ENCODE results near the gene CYP4F11.
"Not testable (repeated sequence)": the region's sequence is repeated elsewhere in the genome, so short reads cannot be mapped to it uniquely, and the experiment has no call there.

The CYP4F11 gene

DNA sequence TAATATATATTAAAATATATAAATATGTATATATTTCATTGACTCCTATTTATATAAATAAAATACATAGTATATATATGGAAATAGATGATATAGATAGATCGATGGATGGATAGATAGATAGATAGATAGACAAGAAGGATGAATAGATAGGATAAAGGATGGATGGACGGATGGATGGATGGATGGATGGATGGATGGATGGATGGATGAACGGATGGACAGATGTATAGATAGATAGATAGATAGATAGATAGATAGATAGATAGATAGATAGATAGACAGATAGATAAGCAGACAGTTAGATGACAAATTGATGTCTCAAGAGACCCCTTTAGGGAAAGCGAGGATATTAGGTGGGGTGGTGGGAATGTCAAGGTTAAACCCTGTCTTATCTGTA lies 15.1 kb downstream of the CYP4F11 start:
- DNase-seq: no peak

DNA sequence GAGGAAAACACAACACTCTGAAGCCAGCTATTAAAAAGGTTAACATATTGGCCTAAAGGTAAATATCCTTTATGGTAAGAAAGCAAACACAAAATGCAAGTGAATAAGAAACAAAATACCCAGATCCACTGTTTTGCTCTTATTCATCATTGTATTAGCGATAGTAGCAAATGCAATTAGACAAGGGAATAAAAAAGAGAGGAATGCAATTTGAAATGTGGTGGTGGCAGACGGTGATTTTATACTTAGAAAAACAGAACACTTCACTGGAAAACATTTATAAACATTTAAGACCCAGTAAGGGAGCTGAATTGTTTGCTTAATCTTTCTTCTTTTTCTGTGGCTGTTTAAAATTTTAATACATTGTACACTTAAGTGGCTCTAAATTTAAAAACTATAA lies 19.2 kb downstream of the CYP4F11 start:
- DNase-seq: no peak

DNA sequence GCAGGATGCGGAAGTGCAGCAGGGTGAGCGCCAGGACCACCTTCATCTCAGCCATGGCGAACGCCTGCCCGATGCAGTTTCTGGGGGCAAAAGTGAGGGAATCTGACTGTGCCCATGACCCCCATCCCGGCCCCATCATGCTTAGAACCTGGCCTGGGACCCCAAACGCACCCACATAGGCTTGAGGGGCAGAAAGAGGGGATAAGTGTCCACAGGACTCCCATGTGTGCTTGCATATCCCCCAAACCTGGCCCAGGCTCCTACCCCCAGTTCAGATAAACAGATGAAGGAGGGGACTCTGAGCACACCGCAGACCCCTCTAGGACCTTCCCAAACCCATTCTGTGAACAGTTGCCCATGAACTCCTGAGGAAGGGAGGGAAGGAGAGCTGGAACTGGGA lies 20.5 kb downstream of the CYP4F11 start:
- DNase-seq: no peak

DNA sequence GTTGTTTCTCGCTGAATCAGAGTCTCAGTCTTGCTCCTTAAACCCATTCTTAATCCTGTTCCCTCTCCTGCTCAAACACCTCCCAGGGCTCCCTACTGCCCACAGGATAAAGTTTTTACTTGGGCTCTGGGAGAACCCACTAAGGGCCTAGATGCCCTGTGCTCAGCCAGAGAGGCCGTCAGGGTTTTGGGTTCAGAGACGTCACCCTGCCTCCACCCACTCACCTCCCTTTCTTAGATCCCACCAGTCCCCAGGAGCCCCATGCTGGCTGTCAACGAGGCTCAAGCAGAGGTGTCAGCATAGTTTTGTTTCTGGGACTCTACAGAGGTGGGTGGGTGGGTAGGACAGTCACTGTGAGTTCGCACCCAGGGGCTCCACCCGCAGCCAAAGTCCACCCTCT lies 20.9 kb downstream of the CYP4F11 start:
- no peak for DNase-seq

DNA sequence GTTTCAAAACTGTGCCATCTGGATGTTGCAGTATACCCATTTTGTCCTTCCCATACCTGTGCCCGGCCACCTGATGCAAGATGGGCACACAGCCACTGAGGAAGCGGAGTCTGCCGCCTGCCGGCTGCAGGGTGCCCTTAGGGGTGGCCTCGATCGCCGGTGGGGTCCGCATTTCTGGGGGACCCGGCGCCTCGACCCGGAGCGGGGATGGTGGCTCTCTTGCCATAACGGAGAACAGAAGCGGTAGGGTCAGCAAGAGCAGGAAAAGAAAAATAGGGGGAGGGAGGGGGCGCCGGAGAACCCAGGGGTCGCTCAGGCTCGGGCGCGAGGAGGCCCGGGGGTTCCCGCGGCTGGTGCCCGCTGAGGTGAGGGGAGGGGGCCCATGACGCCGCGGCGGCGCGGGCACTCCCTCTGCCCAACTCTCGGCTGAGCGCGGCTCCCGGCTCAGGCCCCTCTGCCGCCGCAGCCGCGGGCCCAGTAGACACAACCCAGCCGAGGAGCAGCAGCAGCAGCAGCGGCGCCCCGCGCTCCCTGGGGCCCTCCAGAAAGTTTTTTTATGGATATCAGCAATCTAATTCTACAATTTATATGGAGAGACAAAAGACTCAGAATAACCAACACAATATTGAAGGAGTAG lies 22.6 kb downstream of the CYP4F11 start:
- DNase-seq: no peak

DNA sequence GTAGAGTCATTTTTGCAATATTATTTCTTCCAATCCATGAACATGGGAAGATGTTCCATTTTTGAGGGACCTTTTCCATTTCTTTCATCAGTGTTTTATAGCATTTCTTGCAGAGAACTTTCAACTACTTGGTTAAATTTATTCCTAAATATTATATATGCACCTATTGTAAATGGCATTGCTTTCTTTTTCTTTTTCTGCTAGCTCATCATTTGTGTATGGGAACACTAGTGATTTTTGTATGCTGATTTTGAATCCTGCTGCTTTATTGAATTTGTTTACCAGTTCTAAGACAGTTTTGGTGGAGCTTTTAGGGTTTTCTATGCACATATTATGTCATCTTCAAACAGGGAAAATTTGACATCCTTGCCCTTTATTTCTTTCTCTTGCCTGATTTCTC lies 29.3 kb downstream of the CYP4F11 start:
- DNase-seq: no peak

DNA sequence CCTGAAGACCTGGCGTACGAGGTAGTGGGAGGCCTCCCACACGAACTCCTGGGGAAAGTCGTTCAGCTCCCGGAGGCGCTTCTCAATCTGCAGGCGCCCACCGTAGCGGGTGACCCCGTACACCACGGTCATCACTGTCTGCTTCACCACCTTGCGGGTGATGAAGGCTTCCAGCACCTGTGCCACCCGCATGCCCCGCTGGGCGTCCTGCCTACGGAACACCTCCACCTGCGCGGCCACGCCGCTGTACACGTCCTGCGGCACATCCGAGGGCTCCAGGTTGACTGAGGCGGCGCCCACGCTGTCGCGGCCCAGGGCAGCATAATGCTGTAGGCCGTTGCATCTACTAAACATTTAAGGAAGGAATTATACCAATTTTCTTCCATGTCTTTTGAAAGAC lies 31.4 kb downstream of the CYP4F11 start:
- DNase-seq: not testable (repeated sequence)

DNA sequence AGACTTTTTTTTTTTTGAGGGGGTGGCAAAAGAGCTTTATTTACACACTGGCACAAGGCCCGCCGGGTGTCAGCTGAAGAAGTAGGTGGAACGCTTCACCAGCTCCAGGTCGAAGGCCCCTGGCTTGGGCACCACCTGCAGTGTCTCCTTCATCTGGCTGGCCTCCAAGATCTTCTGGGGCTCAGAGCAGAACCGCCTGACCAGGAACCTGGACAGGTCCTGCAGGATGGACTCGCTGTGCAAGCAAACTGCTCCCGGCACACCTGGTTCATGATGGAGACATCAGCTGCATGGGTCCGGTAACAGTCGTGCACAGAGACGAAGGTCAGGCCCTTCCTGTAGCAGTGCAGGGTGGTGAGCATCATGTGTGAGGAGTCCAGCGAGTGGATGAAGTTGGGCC lies 32.1 kb downstream of the CYP4F11 start:
- no peak for DNase-seq

DNA sequence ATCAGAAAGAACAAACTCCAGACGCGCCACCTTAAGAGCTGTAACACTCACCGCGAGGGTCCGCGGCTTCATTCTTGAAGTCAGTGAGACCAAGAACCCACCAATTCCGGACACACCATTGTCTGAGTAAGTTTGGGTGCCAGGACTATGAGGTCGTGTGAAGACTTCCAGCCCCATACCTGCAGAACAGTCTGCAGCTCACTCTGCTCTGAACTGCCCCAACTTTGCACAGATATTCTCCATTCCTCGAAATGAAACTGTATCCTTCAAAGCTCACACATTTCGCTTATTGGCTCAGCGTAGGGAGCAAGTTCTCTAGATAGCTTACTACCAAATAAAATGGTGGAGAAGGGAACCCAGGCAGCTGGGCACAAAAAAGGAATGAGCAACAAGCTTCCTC lies 33.8 kb downstream of the CYP4F11 start:
- no peak for DNase-seq

DNA sequence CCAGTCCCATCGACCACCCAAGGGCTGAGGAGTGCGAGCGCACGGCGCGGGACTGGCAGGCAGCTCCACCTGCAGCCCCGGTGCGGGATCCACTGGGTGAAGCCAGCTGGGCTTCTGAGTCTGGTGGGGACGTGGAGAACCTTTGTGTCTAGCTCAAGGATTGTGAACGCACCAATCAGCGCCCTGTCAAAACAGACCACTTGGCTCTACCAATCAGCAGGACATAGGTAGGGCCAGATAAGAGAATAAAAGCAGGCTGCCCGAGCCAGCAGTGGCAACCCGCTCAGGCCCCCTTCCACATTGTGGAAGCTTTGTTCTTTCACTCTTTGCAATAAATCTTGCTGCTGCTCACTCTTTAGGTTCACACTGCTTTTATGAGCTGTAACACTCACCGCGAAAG lies 34.3 kb downstream of the CYP4F11 start:
- not testable (repeated sequence) for DNase-seq

DNA sequence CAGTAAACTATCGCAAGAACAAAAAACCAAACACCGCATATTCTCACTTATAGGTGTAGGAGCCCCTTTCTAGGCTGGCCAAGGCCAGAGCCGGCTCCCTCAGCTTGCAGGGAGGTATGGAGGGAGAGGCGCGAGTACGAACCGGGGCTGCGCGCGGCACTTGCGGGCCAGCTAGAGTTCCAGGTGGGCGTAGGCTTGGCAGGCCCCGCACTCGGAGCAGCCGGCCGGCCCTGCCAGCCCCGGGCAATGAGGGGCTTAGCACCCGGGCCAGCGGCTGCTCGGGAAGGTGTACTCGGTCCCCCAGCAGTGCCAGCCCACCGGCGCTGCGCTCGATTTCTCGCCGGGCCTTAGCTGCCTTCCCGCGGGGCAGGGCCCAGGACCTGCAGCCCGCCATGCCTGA lies 34.8 kb downstream of the CYP4F11 start:
- not testable (repeated sequence) for DNase-seq

DNA sequence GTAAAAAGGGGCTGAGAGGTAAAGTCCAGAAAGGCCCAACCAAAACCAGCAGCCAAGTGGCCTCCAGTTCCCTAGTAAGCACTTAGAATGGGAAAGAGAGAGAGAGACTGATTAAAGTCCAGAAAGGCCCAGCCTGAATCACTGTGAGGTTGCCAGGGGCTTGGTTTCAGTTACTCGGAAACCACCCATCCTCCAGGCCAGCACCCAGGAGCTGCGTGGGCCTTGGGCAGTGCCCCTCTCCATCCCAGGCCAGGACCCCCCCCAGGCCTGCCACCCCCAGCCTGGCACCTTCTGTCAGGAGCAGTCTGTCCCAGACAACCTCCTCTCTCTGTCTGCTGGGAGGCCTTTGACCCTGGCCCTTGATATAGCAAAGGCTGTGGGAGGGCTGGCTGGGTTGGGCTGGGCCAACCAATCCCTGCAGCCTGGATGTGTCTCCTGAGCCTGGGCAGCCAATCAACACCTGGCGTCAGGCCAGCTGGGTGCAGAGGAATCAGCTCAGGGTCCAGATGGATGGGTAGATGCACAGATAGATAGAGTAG lies 36.5 kb downstream of the CYP4F11 start, which contains the start of gene CYP4F2:
Gene CYP4F2 (minus strand): TSS at position 337 of the 539 bp plus-strand sequence. CDS start 463 bp downstream, outside the sequence.
- DNase-seq: no peak

DNA sequence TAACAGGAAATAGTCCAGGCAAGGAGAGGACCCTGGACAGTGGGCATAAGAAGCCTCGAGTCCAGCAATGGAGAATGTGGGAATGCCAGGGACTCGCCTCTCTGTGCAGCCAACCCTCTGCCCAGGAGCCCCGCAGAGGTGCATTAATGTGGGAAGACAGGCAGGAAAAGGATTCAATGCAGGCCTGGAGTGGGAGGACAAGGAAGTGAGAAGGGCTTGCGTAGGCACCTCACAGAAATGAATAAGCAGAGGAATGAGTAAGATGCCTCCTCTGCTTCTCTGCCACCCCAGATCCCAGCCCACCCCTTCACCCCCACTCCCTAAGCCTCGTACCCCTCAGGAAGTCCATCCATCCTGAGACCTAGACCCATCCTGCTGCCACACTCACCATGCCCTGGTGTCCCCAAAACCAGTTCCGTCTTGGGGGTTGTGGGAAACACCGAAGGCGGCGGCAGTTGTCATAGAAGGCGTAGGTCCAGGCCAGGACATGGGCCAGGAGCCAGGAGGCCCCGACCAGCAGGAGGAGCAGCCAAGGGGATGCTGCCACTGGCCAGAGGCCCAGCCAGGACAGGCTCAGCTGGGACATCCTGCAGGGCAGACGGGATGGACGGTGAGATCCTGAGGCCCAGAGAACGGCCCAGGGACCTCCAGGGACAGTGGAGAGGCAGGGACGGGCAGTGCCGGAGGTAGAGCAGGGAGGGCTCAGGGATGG lies 37.1 kb downstream of the CYP4F11 start:
- no peak for DNase-seq

DNA sequence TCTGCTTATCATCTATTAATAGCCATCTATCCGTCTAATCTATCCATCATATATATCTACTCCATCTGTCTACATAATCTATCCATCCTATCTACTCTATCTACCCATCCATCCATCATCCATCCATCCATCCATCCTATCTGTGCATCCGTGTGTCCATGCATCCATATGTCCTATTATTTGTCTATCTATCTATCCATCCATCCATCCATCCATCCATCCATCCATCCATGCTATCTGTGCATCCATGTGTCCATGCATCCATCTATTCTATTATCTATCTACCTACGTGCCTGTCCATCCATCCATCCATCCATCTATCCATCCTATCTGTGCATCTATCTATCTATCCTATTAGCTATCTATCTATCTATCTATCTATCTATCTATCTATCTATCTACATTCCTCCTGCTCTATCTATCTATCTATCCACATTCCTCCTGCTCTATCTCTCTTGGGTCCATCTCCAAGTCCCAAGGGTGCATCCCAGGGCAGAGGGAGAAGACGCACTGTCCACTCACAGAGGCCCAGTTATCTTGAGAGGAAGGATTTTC lies 38.4 kb downstream of the CYP4F11 start:
- no peak for DNase-seq

DNA sequence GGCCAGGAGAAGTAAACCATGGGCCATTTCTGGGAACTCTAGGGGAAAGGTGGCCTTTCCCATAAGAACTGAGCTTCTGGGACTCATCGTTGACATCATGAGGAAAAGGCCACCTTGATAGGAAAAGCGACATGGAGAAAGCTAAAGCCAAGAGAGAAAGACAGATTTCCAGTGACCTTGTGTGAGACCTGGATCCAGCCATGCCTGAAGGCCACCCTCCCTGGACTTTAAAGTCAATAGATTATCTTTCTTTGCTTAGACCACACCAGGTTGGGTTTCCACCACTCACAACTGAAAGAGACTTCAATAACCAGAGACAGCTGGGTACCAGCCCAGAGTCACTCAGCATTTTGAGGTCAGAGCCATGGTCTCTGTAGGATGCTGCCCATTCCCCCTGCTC lies 40.0 kb downstream of the CYP4F11 start:
- no peak for DNase-seq

DNA sequence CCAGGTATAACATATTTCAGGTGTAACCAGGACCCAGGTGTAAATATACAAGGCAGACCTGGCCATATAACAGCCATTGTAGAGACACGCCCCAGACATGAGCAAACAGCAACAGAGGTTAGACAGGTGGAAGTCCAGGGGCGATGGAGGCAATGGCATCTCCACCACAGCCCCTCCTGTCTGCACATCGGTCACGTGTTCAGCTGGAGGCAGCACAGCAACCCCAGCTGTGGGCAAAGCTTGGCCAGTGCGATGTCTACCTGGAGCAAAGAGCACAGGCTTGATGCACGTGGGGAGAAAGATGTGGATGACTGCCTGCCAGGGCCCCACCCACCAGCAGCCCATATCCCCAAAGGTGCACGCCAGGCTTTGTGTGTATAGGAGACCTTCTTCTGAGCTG lies 40.9 kb downstream of the CYP4F11 start:
- no peak for DNase-seq

DNA sequence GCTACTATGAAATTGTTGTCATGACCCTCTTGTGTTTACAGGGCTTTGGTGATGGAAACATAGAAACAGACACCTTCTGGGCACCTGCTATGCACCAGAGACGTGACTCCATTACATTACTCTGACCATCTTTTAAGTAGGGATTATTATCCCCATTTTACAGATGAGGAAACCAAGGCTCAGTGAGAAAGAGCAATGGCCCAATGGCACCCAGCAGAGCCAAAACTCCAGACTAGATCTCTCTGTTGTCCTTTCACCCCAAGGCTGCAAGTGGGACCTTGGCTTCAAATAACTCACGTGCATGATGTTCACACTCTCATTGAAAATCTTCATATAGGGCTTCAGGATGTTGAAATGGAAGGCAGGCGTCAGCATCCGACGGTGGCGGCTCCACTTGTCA lies 42.3 kb downstream of the CYP4F11 start:
- no peak for DNase-seq

DNA sequence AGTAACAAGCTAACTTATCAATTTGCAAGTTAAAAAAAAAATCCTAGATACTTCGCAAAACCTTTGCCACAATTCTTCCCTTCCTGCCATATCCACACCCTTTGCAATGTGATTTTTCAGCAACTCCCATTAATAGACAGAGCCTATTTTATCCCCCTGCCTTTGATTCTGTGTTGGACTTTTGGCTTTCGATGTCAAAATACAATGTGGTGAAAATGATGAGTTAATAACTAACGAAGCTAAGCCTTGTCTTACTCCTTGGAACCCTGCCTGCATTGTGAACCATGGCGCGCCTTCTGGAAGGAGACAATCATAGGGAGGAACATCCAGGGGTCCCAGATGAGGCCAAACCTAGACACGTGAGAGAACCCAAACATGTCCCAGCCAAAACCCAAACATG lies 42.9 kb downstream of the CYP4F11 start:
- DNase-seq: no peak

DNA sequence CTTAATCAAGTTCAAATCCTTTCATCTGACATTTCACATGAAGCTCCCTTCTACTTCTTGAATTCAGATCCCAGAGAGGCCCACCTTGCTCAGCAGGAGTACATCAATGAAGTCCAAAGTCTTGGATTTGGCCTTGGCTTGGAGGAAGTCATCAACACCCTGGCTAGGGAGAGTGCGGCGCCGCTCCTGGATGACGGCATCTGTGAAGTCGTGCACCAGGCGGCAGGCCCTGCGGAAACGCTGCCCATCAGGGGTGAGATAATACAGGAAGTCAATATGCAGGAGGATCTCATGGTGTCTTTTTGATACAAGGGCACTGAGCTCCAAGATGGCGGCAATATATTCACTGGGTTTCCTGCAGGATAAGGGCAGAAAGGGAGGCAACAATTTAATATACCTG lies 45.0 kb downstream of the CYP4F11 start:
- DNase-seq: not testable (repeated sequence)

DNA sequence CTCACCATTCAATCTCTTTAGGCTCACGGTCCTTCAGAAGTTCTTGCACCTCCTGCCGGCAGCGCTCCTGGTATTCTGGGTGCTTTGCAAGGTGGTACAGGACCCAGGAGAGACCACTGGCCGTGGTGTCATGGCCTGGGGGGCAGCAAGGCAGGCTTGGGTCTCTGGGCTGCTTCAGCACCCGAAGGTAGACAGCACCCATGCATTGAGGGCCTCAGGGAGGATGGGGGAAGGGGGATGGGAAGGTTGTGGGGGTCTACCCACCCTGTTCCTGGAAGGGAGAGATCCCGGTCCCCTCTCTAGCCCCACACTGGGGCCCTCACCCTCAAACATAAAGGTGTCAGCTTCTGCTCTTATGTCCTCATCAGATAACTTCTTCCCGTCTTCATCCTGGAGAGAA lies 48.4 kb downstream of the CYP4F11 start:
- DNase-seq: no peak

DNA sequence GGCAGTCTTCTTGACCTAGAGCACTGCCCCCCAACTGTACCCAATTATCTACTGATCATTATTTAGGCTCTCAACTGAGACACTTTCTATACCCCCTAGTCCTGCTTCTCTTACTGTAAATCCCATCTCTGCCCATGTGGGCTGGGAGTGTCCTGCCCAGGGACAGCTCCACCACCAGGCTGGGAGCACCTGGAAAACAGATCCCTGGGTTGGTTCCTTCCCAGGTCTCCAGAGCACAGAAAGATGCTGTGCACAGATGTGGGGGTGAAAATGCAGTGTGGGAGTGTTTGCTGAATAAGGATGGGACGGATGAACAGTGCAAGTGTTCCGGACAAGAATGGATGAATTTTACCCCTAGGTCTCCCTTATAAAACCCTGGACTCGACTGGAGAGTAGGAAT lies 49.2 kb downstream of the CYP4F11 start:
- no peak for DNase-seq

DNA sequence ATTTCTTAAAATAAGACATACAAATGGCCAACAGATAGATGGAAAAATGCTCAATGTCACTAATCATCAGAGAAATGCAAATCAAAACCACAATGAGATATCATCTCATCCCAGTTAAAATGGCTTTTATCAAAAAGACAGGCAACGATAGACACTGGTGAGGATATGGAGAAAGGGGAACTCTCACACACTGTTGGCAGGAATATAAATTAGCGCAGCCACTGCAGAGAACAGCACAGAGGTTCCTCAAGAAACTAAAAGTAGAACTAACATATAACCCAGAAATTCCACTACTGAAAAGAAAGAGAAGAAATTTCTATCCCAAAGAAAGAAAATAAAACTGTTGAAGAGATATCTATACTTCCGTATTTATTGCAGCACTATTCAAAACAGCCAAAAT lies 51.0 kb downstream of the CYP4F11 start:
- DNase-seq: not testable (repeated sequence)

DNA sequence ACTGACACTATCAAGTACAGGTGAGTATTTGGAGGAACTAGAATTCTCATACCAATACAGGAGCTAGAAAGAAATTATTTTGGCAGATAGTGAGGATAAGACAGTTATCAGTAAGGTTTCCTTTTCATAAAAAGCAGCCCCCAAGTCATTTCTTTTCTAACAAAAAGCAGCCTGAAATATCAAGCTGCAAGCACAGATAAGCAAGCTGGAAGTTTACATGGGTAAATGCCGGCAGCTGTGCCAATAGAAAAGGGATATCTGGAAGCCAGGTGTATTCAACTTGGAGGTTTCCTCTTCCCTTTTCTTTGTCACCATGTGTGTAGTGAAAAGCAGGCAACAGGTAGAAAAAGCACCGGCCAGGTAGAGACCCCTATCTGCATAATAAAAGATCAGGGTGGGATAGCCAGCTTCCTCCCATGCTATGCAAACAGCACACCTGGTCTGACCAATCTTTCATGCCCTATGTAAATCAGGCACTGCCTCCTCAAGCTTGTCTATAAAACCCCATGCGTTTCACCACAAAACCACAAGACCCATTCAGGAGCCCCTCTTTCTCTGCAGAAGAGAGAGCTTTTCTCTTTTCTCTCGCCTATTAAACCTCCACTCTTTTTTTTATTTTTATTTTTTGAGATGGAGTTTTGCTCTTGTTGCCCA lies 59.4 kb downstream of the CYP4F11 start:
- no peak for DNase-seq

DNA sequence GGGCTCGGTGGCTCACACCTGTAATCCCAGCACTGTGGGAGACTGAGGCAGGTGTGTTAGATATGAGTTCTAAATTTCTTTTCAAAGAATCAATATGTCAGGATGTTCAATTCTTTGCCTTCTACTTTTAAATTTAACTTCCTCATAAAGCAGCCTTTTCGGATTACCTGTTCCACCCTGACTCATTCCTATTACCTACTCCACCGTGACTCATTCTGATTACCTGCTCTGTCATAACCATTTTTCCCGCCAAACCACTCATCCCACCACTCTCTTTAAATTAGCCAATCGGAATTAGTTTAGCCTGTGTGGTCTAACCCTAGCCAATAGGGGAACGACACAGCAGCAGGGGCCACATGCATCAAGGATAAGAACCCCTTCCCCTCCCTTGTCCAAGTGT lies 60.6 kb downstream of the CYP4F11 start:
- DNase-seq: not testable (repeated sequence)

Measured in NCI-H1417 (cell line).